K562 (cell line): ENCODE measurements around the gene POPDC3. TPM values are rescaled to one million over a fixed set of nuclear protein-coding genes. Genes with fewer than 3 reads are reported as not detected.

ENCODE experiments used
- ATAC-seq: fragments of 200-7000 bp; cut with Tn5 transposase; 3 replicates; pipeline ENCODE4 v1.9.1; 2020; ENCODE audit warnings: moderate library complexity
- BruUV-seq: library from RNA; stranded (reverse); fragments of 400-500 nt; replicated peaks from 2 replicates; lab custom pipeline; 2021; lab: Mats Ljungman, UMichigan
- CTCF ChIA-PET: fragments of 300-600 bp; formaldehyde crosslinking; extraction: SDS; loops from one replicate; lab custom pipeline; 2021; ENCODE audit warnings: low intra/inter-chr PET ratio; lab: Yijun Ruan, JAX
- POLR2A ChIA-PET: fragments of 300-600, 350-650 bp; sonication (Branson Sonifier 250); formaldehyde crosslinking; extraction: SDS; loops from one replicate; lab custom pipeline; 2021; ENCODE audit warnings: antibody characterized with exemption, inconsistent platforms; lab: Yijun Ruan, JAX
- DNase-seq, 4 experiments: peaks; one replicate each; pipeline versions ENCODE4 v3.0.0 to v3.0.0-alpha.2; 2011 to 2018; ENCODE audit warnings: low spot score in 3 of 4, mixed read lengths in 3 of 4; ENCODE audit errors: extremely low read depth in 1 of 4
- FAIRE-seq: peaks from 2 replicates; lab custom pipeline; 2011; peaks lifted over from hg19 to GRCh38; lab: Jason Lieb, UNC
- H2AFZ ChIP-seq: 2 replicates; pipeline ENCODE4 v1.6.0; 2011; ENCODE audit warnings: low read depth, low read length, control low read depth, inconsistent platforms
- H3K27ac ChIP-seq: fragments of 200-600 bp; 3 replicates; pipeline ENCODE4 v1.8.0; 2011; ENCODE audit warnings: low read depth, mild to moderate bottlenecking, control low read depth, inconsistent platforms, low read length, moderate library complexity, mixed read lengths; ENCODE audit errors: extremely low read depth
- H3K27me3 ChIP-seq, 2 experiments: fragments of 300-600 bp in 1 of 2; 2 replicates in 1 of 2; 3 replicates in 1 of 2; pipeline versions ENCODE4 v1.6.0 to v1.8.0; 2011; ENCODE audit warnings: inconsistent platforms in 2 of 2, low read length in 2 of 2, mild to moderate bottlenecking in 1 of 2, mixed read lengths in 1 of 2, moderate library complexity in 1 of 2; ENCODE audit not compliant: control insufficient read depth in 2 of 2, insufficient read depth in 2 of 2
- H3K36me3 ChIP-seq: fragments of 300-600 bp; 3 replicates; pipeline ENCODE4 v1.8.0; 2011; ENCODE audit warnings: mild to moderate bottlenecking, low read length, inconsistent platforms; ENCODE audit not compliant: control insufficient read depth, insufficient read depth
- H3K4me1 ChIP-seq, 2 experiments: fragments of 200-600 bp in 1 of 2; replicated peaks in 1 of 2; 2 replicates in 1 of 2; 3 replicates in 1 of 2; pipeline versions ENCODE4 v1.5.1 to v1.8.0; 2011; ENCODE audit warnings: inconsistent platforms in 2 of 2, low read length in 2 of 2, mild to moderate bottlenecking in 1 of 2, mixed read lengths in 1 of 2, moderate library complexity in 1 of 2; ENCODE audit not compliant: control insufficient read depth in 2 of 2, insufficient read depth in 2 of 2
- H3K4me2 ChIP-seq: 2 replicates; pipeline ENCODE4 v1.6.1; 2011; ENCODE audit warnings: low read length, control low read depth, inconsistent platforms, mixed read lengths; ENCODE audit not compliant: insufficient read depth
- H3K4me3 ChIP-seq: fragments of 200-600 bp; sonication (generic), shearing (Covaris generic); 2 replicates; pipeline ENCODE4 v1.5.1; 2016; ENCODE audit warnings: control low read depth, inconsistent platforms
- H3K79me2 ChIP-seq: fragments of 200-600 bp; 3 replicates; pipeline ENCODE4 v1.8.0; 2011; ENCODE audit warnings: low read length, inconsistent platforms; ENCODE audit not compliant: control insufficient read depth, insufficient read depth
- H3K9ac ChIP-seq, 2 experiments: 2 replicates each; pipeline versions ENCODE4 v1.6.0 to v1.6.1; 2011; ENCODE audit warnings: low read depth in 2 of 2, low read length in 2 of 2, control low read depth in 1 of 2, inconsistent platforms in 1 of 2, mild to moderate bottlenecking in 1 of 2, mixed read lengths in 1 of 2; ENCODE audit not compliant: insufficient read depth in 1 of 2
- H3K9me1 ChIP-seq: one replicate; pipeline ENCODE4 v1.6.0; 2011; ENCODE audit warnings: inconsistent platforms, mild to moderate bottlenecking, low read length, moderate library complexity; ENCODE audit not compliant: control insufficient read depth, insufficient read depth
- H3K9me3 ChIP-seq: replicated peaks from 2 replicates; pipeline ENCODE4 v1.5.1; 2011; ENCODE audit warnings: low read depth, low read length, inconsistent platforms; ENCODE audit not compliant: control insufficient read depth, insufficient read depth
- H4K20me1 ChIP-seq: replicated peaks from 2 replicates; pipeline ENCODE4 v1.6.1; 2011; ENCODE audit warnings: low read length, inconsistent platforms, mixed read lengths; ENCODE audit not compliant: control insufficient read depth, insufficient read depth
- BCL6 ChIP-seq: fragments of 250-450 bp; sonication (Bioruptor Pico); IDR thresholded peaks from 2 replicates; pipeline ENCODE4 v1.4.0; 2020
- BRD9 ChIP-seq: fragments of 450-650 bp; IDR thresholded peaks from 2 replicates; pipeline ENCODE4 v1.6.1; 2018; ENCODE audit warnings: low read depth; ENCODE audit not compliant: partially characterized antibody
- HLTF ChIP-seq: fragments of 450-650 bp; IDR thresholded peaks from 2 replicates; pipeline ENCODE4 v1.6.1; 2016
- RB1 ChIP-seq: fragments of 450-650 bp; IDR thresholded peaks from 2 replicates; pipeline ENCODE4 v1.6.1; 2017; ENCODE audit warnings: low read depth, mild to moderate bottlenecking
- TRIM24 ChIP-seq, 2 experiments: fragments of 450-650 bp; IDR thresholded peaks; 2 replicates each; pipeline ENCODE4 v1.6.1; 2016
- ZKSCAN8 ChIP-seq: fragments of 200-800 bp; sonication (Bioruptor generic); IDR thresholded peaks from 2 replicates; pipeline ENCODE4 v1.6.1; 2016; ENCODE audit warnings: missing genetic modification characterization, missing compliant biosample characterization
- ZNF695 ChIP-seq: fragments of 450-650 bp; formaldehyde crosslinking; IDR thresholded peaks from 2 replicates; pipeline ENCODE4 v1.4.0; 2020; ENCODE audit warnings: mild to moderate bottlenecking, moderate library complexity
- WGBS: fragments of 100-300 bp; shearing (Covaris generic); methylation state at CpG from one replicate; pipeline ENCODE4 v1.1.6; 2016; ENCODE audit warnings: low coverage, mixed read lengths; ENCODE audit not compliant: insufficient coverage; ENCODE audit errors: missing lambda C conversion rate; 5-methylcytosine and 5-hydroxymethylcytosine counted together
- in situ Hi-C: fragments of 300-500 bp; cut with MboI; formaldehyde crosslinking; loops from 4 replicates; pipeline ENCODE4 v1.15.0; 2018; ENCODE audit warnings: inconsistent platforms, mixed read lengths
- intact Hi-C: fragments of 100-400 bp; cut with micrococcal nuclease; formaldehyde crosslinking; loops from 2 replicates; pipeline ENCODE4 v1.14.2; 2022
- polyA plus RNA-seq, 8 experiments: library from polyadenylated mRNA; depleted of rRNA in 4 of 8; stranded (reverse) in 5 of 8; unstranded in 3 of 8; fragments of >200 nt; fragmentation: Nextera tagmentation in 2 of 8; fragmentation: Illumina TruSeq in 1 of 8; extraction: Ambion mirVana in 2 of 8; extraction: Trizol in 1 of 8; gene quantifications; 2 replicates each; pipeline versions ENCODE4 v1.2.1 to v1.2.3, GENCODE V29; 2011 to 2014; ENCODE audit warnings: inconsistent platforms in 1 of 8, missing spikeins in 1 of 8
- total RNA-seq, 7 experiments: library from RNA; depleted of rRNA in 6 of 7; stranded (reverse); fragments of >200 nt in 6 of 7; fragmentation: Illumina TruSeq in 2 of 7; extraction: Trizol in 2 of 7; gene quantifications; 2 replicates each; pipeline versions ENCODE4 v1.2.1 to v1.2.3, GENCODE V29; 2011 to 2021; ENCODE audit warnings: low replicate concordance in 1 of 7

Gene POPDC3
- total and polyA plus RNA-seq, 9 of the 15 experiments (the other 6 are each of a cell fraction or from before 2014, with no cell fraction given): 4.0 to 11.8 (median 5.4) TPM

DNA sequence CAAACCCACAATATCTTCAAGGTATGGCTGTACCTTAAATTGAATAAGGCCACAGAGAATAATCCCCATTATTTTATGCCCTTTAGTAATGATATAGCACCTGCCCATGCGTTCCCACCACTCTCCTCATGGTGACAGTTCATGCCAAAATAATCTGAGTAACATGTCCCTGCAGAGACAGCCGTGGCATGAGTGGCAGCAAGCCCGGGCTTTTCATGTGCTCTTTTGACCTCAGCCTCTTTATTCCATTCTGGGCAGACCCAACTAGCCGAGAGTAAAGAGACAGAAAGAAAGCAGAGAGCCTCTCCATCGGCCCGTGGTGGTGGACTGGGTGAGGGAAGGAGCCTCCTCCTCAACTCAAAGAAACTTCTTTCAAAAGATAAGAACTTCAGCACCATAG is 19.9 kb upstream of the POPDC3 start:
- Histone ChIP-seq H3K4me3 (no peak overlapping the region), H3K9me3 (no peaks in the 10 kb centered on the region), H3K9ac (no peak overlapping the region), H3K79me2 (no peaks in the 10 kb centered on the region), H3K9me1 (no peaks in the 10 kb centered on the region), H2AFZ (no peak overlapping the region), H3K27me3 (peaks cover 0 to 4% of the 10 kb centered on the region in 2 experiments; a peak in 1 of 5 replicates), H3K4me1 (no peaks in the 10 kb centered on the region), H3K4me2 (no peak overlapping the region), H3K36me3 (no peaks in the 10 kb centered on the region), H4K20me1 (no peaks in the 10 kb centered on the region), H3K27ac (no peak overlapping the region)
- FAIRE-seq (no peak), DNase-seq (no peak), ATAC-seq (no peak)
- POLR2A ChIA-PET: no interaction called here
- in situ Hi-C loops (no loop called here), intact Hi-C loops (no loop called here)
- no TSS peak for BruUV-seq
- TF ChIP-seq BCL6 (CRISPR knock-in tag): no peak
- TF ChIP-seq HLTF: no peak
- TF ChIP-seq RB1: no peak
- no peak for TF ChIP-seq BRD9
- CTCF ChIA-PET: no interaction called here
- WGBS: 0% methylated on average over 6 of the region's 6 CpGs

DNA sequence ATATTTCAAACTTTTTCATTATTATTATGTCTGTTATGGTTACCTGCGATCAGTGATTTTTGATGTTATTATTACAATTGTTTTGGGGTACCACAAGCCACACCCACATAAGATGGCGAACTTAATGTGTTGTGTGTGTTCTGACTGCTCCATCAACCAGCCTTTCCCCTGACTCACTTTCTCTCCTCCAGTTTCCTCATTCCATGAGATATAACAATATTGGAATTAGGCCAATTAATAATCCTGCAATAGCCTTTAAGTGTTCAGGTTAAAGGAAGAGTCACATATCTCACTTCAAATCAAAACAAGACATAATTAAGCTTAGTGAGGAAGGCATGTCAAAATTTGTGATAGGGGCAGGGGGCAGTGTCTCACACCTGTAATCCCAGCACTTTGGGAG is 16.3 kb upstream of the POPDC3 start:
- DNase-seq: no peak
- 0% methylated on average over 2 of the region's 2 CpGs for whole genome bisulfite sequencing
- POLR2A ChIA-PET: interaction anchor here (0.8 kb wide), 1 partner anchor 16 kb away, joined by 3 read pairs; no protein-coding TSS in a partner anchor
- ATAC-seq: no peak
- H3K9ac ChIP-seq: no peak overlapping the region
- H3K4me3 ChIP-seq: no peak overlapping the region
- H2AFZ ChIP-seq: no peak overlapping the region
- intact Hi-C loops (no loop called here), in situ Hi-C loops (no loop called here)
- no peaks in the 10 kb centered on the region for H3K36me3 ChIP-seq
- no peaks in the 10 kb centered on the region for H3K9me1 ChIP-seq
- CTCF ChIA-PET: no interaction called here
- no peaks in the 10 kb centered on the region for H4K20me1 ChIP-seq
- no peak overlapping the region for H3K4me2 ChIP-seq
- H3K4me1 ChIP-seq: no peaks in the 10 kb centered on the region
- no peak overlapping the region for H3K27ac ChIP-seq
- H3K9me3 ChIP-seq: no peaks in the 10 kb centered on the region
- H3K27me3 ChIP-seq: peaks cover 4% of the 10 kb centered on the region in 2 experiments; a peak in 4 of 5 replicates
- BruUV-seq: no TSS peak
- TF ChIP-seq ZKSCAN8 (no peak), TRIM24 (IDR thresholded peaks at IDR 0.05) (no peak), ZNF695 (CRISPR knock-in tag) (no peak)
- no peak for FAIRE-seq
- H3K79me2 ChIP-seq: no peaks in the 10 kb centered on the region
